NCI-H2107 (cell line): ENCODE data around the gene PIM3.
"Not testable (repeated sequence)": the region's sequence is repeated elsewhere in the genome, so short reads cannot be mapped to it uniquely, and the experiment has no call there.

Experiments
- DNase-seq: peaks from one replicate; lab custom pipeline; 2025; lab: John Stamatoyannopoulos, UW

PIM3 gene

GRCh38 chr22:49966774-49967705, 6.5 kb downstream of the PIM3 start:
- no peak for DNase-seq

GRCh38 chr22:49967706-49968208, 7.2 kb downstream of the PIM3 start:
- no peak for DNase-seq

- no peak for DNase-seq
Measured at GRCh38 chr22:49968313-49968830, 7.8 kb downstream of the PIM3 start.

- DNase-seq: no peak
Measured at GRCh38 chr22:49968831-49969661, 8.5 kb downstream of the PIM3 start.

GRCh38 chr22:49969751-49970527, 9.4 kb downstream of the PIM3 start:
- no peak for DNase-seq

GRCh38 chr22:49970528-49971231, 10.1 kb downstream of the PIM3 start:
- peak; percentile 86 for DNase-seq

- no peak for DNase-seq
Measured at GRCh38 chr22:49971232-49972162, 10.9 kb downstream of the PIM3 start.

GRCh38 chr22:49972163-49973017, 11.8 kb downstream of the PIM3 start:
- no peak for DNase-seq

GRCh38 chr22:49973018-49973961, 12.7 kb downstream of the PIM3 start:
- DNase-seq: no peak

GRCh38 chr22:49975543-49976389, 15.2 kb downstream of the PIM3 start:
- no peak for DNase-seq

- DNase-seq: no peak
Measured at GRCh38 chr22:49976439-49977175, 16.0 kb downstream of the PIM3 start.

GRCh38 chr22:49977578-49977977, 17.0 kb downstream of the PIM3 start:
- DNase-seq: no peak

GRCh38 chr22:49979587-49980264, 19.2 kb downstream of the PIM3 start:
- no peak for DNase-seq

GRCh38 chr22:49981799-49982198, 21.2 kb downstream of the PIM3 start:
- not testable (repeated sequence) for DNase-seq
